HG02840 (cell line): Measurements from ENCODE around the gene NUMB.

Experiments used
- ATAC-seq: cut with Tn5 transposase; IDR thresholded peaks from one replicate; pipeline ENCODE4 v1.9.1; 2021; ENCODE audit warnings: mild to moderate bottlenecking, moderate library complexity, moderate number of reproducible peaks; ENCODE audit not compliant: unreplicated experiment, low FRiP score

Gene NUMB

GRCh38 chr14:73250781-73251500 is 207.4 kb downstream of the NUMB start:
- ATAC-seq, result no peak

- no peak for ATAC-seq
These were observed 208.0 kb downstream of the NUMB start for GRCh38 chr14:73250317-73250713.

- no peak for ATAC-seq
These were observed 208.6 kb downstream of the NUMB start for GRCh38 chr14:73249564-73250316.

GRCh38 chr14:73249108-73249507 is 209.2 kb downstream of the NUMB start:
- no peak for ATAC-seq

- ATAC-seq, result peak; percentile 39
These were observed 210.1 kb downstream of the NUMB start for GRCh38 chr14:73248108-73248868.

GRCh38 chr14:73246387-73247150 is 211.8 kb downstream of the NUMB start:
- ATAC-seq, result no peak

GRCh38 chr14:73245480-73246325 is 212.6 kb downstream of the NUMB start:
- ATAC-seq, result peak; percentile 56

- ATAC-seq, result no peak
These were observed 213.6 kb downstream of the NUMB start for GRCh38 chr14:73244541-73245290.

- no peak for ATAC-seq
These were observed 214.6 kb downstream of the NUMB start for GRCh38 chr14:73243748-73244147.

- ATAC-seq, result no peak
These were observed 215.0 kb downstream of the NUMB start for GRCh38 chr14:73243341-73243740.

GRCh38 chr14:73242357-73242901 is 215.9 kb downstream of the NUMB start:
- no peak for ATAC-seq

- ATAC-seq, result no peak
These were observed 216.7 kb downstream of the NUMB start for GRCh38 chr14:73241481-73242165.

- ATAC-seq, result no peak
These were observed 217.4 kb downstream of the NUMB start for GRCh38 chr14:73240816-73241480.

- ATAC-seq, result no peak
These were observed 218.7 kb downstream of the NUMB start for GRCh38 chr14:73239393-73240241.

- no peak for ATAC-seq
These were observed 219.4 kb downstream of the NUMB start for GRCh38 chr14:73238941-73239340.

- ATAC-seq, result no peak
These were observed 219.9 kb downstream of the NUMB start for GRCh38 chr14:73238424-73238852.
